Mononuclear cell (primary cell): Measurements from ENCODE around the gene MAGI1. TPM values are rescaled to one million over a fixed set of nuclear protein-coding genes. Genes with fewer than 3 reads are reported as not detected.

Experiments
- H3K27me3 ChIP-seq: 2 replicates; pipeline ENCODE4 v1.6.0; 2011; ENCODE audit warnings: low read length, control low read depth; ENCODE audit not compliant: insufficient read depth
- H3K4me1 ChIP-seq: 2 replicates; pipeline ENCODE4 v1.5.1; 2011; ENCODE audit warnings: mild to moderate bottlenecking, low read length, control low read depth; ENCODE audit not compliant: insufficient read depth
- H3K4me3 ChIP-seq: 2 replicates; pipeline ENCODE4 v1.5.1; 2011; ENCODE audit warnings: mild to moderate bottlenecking, low read length, moderate library complexity
- H3K9me3 ChIP-seq: 2 replicates; pipeline ENCODE4 v1.5.1; 2011; ENCODE audit warnings: low read depth, mild to moderate bottlenecking, control low read depth, low read length
- total RNA-seq: library from RNA; depleted of rRNA; stranded (reverse); fragments of >200 nt; gene quantifications from one replicate; pipeline ENCODE4 v1.2.3, GENCODE V29; 2012

The MAGI1 gene
- total RNA-seq, 1 donor = not detected

GRCh38 chr3:65745306-65745705 is 293.4 kb downstream of the MAGI1 start:
- no peaks in the 10 kb centered on the region for H3K4me1 ChIP-seq
- H3K4me3 ChIP-seq = no peak overlapping the region
- H3K27me3 ChIP-seq = no peaks in the 10 kb centered on the region
- H3K9me3 ChIP-seq = no peaks in the 10 kb centered on the region

DNA sequence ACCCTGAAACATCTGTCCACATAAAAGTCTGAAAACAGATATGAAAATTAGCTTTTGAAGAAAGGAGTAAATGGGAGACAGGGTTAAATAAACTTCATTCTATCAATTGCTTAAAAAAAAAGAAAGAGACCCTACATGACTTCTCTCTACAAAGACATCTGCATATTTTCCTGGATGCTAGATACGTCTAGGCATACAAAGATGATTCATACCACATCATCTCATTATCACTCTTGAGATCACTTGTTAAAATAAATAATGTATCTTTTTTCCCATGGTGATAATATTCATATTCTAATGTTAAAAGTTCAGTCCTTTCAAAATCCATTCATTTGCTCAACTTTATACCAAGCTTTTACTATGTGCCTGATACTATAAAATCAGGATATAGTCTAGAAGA is 295.8 kb downstream of the MAGI1 start:
- Histone ChIP-seq H3K9me3 (no peaks in the 10 kb centered on the region), H3K4me3 (no peak overlapping the region), H3K4me1 (no peaks in the 10 kb centered on the region)

DNA sequence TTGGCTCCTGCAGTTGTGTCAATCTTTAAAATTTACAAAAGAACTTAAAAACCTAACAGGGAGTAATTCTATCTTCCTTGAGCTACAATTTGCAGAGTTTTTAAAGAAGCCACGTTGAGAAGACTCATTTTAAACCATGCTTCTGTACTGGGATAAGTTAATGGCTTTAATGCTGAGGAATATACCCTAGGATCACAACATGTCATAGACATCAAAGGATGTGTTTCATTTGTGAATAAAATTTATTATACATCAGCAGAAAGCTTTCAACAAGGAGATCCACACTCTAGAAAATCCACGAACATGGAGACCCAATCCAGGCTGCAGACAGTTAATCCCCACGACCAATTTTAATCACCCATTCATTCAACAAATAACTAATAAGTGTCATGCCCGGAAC is 297.2 kb downstream of the MAGI1 start:
- H3K4me1 ChIP-seq = no peaks in the 10 kb centered on the region
- H3K4me3 ChIP-seq = no peak overlapping the region
- H3K9me3 ChIP-seq = no peaks in the 10 kb centered on the region
- no peaks in the 10 kb centered on the region for H3K27me3 ChIP-seq

More for the DNA sequence above, 295.8 kb downstream of the MAGI1 start:
- no peaks in the 10 kb centered on the region for H3K27me3 ChIP-seq

- no peak overlapping the region for H3K4me3 ChIP-seq
- H3K4me1 ChIP-seq = no peaks in the 10 kb centered on the region
- no peaks in the 10 kb centered on the region for H3K27me3 ChIP-seq
- H3K9me3 ChIP-seq = no peaks in the 10 kb centered on the region
Observed at GRCh38 chr3:65739901-65740541, 298.7 kb downstream of the MAGI1 start.

GRCh38 chr3:65734792-65735191 is 303.9 kb downstream of the MAGI1 start:
- H3K27me3 ChIP-seq = no peaks in the 10 kb centered on the region
- H3K4me3 ChIP-seq = no peak overlapping the region
- no peaks in the 10 kb centered on the region for H3K9me3 ChIP-seq
- no peaks in the 10 kb centered on the region for H3K4me1 ChIP-seq

DNA sequence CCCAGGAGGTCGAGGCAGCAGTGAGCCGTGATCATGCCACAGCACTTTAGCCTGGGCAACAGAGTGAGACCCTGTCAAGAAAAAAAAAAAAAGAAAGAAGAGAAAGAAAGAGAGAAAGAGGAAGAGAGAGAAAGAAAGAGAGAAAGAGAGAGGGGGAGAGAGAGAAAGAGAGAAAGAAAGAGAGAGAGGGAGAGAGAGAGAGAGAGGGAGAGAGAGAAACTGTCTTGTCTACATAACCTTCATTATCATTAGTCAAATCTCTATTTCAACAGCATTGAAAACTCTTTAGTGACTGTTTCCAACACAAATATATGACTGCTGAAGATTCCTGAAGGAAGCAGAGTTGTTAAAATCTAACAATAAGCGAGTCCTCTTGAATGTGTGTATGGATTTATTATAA is 304.3 kb downstream of the MAGI1 start:
- Histone ChIP-seq H3K4me3 (no peak overlapping the region), H3K27me3 (no peaks in the 10 kb centered on the region), H3K4me1 (no peaks in the 10 kb centered on the region), H3K9me3 (no peaks in the 10 kb centered on the region)

DNA sequence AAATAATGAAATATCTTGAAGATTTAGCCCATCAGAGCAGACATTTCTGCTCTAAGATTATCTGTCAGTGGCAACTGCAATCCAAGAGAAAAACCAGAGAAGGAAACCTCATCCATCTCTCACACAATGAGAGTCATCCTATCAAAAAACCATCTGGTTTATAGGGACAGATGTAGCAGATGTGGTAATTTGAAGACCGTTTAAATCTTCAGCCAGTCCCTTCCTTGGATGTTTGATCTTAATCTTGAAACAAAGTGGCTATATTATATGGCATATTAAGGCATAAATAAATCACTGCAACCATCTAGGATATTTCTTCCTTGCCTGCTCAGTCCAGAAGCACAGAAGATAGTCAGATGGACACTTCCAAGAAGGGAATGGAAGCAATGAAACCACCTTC is 305.3 kb downstream of the MAGI1 start:
- Histone ChIP-seq H3K9me3 (no peaks in the 10 kb centered on the region), H3K27me3 (no peaks in the 10 kb centered on the region), H3K4me1 (no peaks in the 10 kb centered on the region), H3K4me3 (no peak overlapping the region)

GRCh38 chr3:65732051-65732935 is 306.4 kb downstream of the MAGI1 start:
- Histone ChIP-seq H3K4me3 (no peak overlapping the region), H3K4me1 (no peaks in the 10 kb centered on the region)

DNA sequence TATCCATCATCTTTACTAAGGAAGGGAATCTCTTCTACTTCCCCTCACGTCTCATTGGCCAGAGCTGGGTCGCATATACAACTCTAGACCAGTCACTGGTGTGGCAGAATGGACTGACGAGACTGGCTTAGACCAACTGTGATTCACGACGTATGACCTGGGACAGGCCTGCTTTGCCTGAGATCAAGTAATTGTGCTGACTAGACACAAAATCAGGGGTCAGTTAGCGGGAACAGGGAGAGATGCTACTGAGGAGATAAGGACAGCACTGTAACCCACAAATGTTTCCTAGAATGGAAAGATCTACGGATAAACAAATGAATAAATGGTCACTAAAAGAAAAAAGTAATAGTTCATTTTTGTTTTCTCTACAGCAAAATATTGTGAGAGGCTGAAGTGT is 308.3 kb downstream of the MAGI1 start:
- Histone ChIP-seq H3K4me3 (no peak overlapping the region), H3K9me3 (no peaks in the 10 kb centered on the region), H3K4me1 (no peaks in the 10 kb centered on the region), H3K27me3 (no peaks in the 10 kb centered on the region)

More at GRCh38 chr3:65732051-65732935, 306.4 kb downstream of the MAGI1 start:
- Histone ChIP-seq H3K9me3 (no peaks in the 10 kb centered on the region), H3K27me3 (no peaks in the 10 kb centered on the region)

GRCh38 chr3:65729973-65730372 is 308.7 kb downstream of the MAGI1 start:
- Histone ChIP-seq H3K9me3 (no peaks in the 10 kb centered on the region), H3K27me3 (no peaks in the 10 kb centered on the region)

DNA sequence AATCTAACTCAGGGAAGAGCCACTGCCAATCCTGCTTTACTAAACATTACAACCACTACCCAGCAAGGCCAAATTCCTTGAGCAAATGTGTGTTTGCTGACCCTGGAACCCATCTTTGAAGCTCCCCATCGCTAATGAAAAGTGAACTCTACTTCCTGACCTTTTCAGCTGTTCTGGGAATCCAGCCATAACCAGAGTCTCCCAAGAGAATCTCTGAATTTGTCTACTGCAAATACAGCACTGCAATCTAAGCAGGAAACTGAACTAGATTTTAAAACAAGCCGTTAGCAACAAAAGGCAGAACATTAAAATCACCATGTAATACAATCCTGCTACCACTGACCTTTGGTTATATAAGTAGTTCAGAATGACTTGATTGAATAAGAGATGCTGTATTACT is 309.2 kb downstream of the MAGI1 start:
- Histone ChIP-seq H3K4me1 (no peaks in the 10 kb centered on the region), H3K4me3 (no peak overlapping the region), H3K27me3 (no peaks in the 10 kb centered on the region), H3K9me3 (no peaks in the 10 kb centered on the region)

More at GRCh38 chr3:65729973-65730372, 308.7 kb downstream of the MAGI1 start:
- Histone ChIP-seq H3K4me3 (no peak overlapping the region), H3K4me1 (no peaks in the 10 kb centered on the region)

DNA sequence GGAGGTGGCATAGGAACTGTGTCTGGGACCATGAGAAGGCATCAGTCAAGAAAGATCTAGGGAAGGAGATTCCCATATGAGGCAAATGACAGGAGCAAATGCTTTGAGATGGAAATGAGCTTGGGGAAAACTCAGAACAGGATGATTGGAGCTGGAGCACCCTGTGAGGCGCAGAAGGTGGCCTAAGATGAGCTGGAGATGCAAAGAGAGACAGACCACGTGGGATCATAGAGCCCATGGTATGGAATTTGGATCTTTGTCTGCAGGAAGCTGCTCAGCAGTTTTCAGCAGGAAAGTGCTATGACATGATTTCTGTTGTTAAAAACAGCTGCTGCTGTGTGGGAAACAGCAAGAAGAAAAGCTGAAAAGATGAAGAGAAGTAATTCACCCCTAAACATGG is 310.6 kb downstream of the MAGI1 start:
- Histone ChIP-seq H3K4me3 (no peak overlapping the region), H3K4me1 (no peaks in the 10 kb centered on the region), H3K27me3 (no peaks in the 10 kb centered on the region), H3K9me3 (no peaks in the 10 kb centered on the region)

GRCh38 chr3:65723985-65724384 is 314.7 kb downstream of the MAGI1 start:
- Histone ChIP-seq H3K27me3 (no peaks in the 10 kb centered on the region), H3K4me3 (no peak overlapping the region), H3K9me3 (no peaks in the 10 kb centered on the region), H3K4me1 (no peaks in the 10 kb centered on the region)

DNA sequence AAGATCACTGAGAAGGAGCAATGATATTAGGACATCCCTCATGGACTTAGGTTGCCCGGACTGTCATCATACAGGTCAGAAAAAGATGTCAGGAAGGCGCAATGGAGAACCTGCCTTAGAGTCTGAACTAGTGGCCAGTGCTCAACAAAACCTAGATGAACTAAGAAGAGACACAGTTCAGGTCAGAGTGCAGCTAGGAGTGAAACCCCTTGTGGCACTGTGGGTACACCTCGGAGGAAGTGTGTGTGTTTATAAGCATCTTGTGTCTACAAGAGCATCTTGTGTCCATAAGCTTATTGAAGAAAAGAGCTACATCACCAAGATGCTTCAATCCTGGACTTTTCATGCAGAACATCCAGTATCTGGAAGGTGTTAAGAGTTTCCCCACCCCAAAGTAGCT is 315.7 kb downstream of the MAGI1 start:
- no peak overlapping the region for H3K4me3 ChIP-seq
- no peaks in the 10 kb centered on the region for H3K4me1 ChIP-seq
- no peaks in the 10 kb centered on the region for H3K9me3 ChIP-seq
- no peaks in the 10 kb centered on the region for H3K27me3 ChIP-seq

DNA sequence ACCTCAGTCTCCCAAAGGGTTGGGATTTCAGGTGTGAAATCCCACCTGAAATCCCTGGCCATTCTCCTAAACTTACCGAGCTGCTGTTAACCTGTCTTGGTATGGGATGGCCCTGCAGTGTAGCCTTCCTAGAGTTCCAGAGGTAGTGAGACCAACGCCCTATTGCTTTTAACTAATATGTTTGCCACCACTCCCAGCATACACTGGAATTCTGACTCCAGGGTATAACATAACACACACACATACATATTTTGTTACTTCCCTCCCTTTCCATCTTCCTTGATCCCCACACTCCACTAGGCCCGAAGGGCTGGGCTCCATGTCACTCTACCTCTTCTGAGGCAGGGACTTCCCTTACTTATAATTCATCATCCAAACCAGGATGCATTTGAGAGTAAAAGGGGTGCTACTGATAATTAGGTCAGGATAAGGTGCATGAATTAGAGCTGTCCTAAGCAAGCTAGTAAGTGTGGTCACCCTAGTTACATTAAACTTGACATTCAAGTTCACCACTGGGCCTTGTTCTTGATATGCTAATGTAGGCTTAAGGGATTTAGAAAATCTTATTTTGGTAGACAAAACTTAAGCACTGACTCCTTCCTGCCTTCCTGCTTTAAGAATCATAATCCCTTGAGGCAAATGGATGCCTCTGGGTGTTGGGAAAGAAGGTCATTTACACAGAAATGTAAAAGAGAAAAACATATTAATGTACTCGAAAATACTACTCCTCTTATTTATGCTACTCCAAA is 317.6 kb downstream of the MAGI1 start:
- no peaks in the 10 kb centered on the region for H3K4me1 ChIP-seq
- H3K27me3 ChIP-seq = no peaks in the 10 kb centered on the region
- no peak overlapping the region for H3K4me3 ChIP-seq
- H3K9me3 ChIP-seq = no peaks in the 10 kb centered on the region
